Mesothelial cell of epicardium (in vitro differentiated cells): Measurements from ENCODE around the gene PLEKHA3. TPM values are rescaled to one million over a fixed set of nuclear protein-coding genes. Genes with fewer than 3 reads are reported as not detected.

Source experiments
- total RNA-seq: library from RNA; stranded (reverse); gene quantifications from 3 replicates; pipeline ENCODE4 v1.2.1, GENCODE V29; 2021

PLEKHA3 gene
- total RNA-seq, 1 donor from 2014 or later = 28.9 TPM

Other genes starting within 250 kb of the PLEKHA3 start
- gene PRKRA, start 29.3 kb upstream of the PLEKHA3 start, total RNA-seq = 67.2 to 70.7 TPM (median 70.3 TPM) in 3 replicates
- gene PJVK, start 29.1 kb upstream of the PLEKHA3 start, total RNA-seq = 12.1 to 13.8 TPM (median 12.2 TPM) in 3 replicates
- 48.1 to 52.9 TPM (median 49.7 TPM) in 3 replicates for gene FKBP7, start 1.9 kb upstream of the PLEKHA3 start, total RNA-seq